Measurements from ENCODE around the gene ITGA11.

ITGA11 gene

GRCh38 chr15:68353421-68354135 is 78.4 kb downstream of the ITGA11 start:
- Histone ChIP-seq H3K4me3 (ENCODE audit: low read depth, low read length) (no peak overlapping the region), H3K27me3 (replicated peaks) (no peaks in the 10 kb centered on the region), H3K27ac (peak overlapping the region; percentile 97), H3K36me3 (replicated peaks) (peaks cover 46% of the 10 kb centered on the region)
- DNase-seq, result no peak
- TF ChIP-seq, protein P1, sequence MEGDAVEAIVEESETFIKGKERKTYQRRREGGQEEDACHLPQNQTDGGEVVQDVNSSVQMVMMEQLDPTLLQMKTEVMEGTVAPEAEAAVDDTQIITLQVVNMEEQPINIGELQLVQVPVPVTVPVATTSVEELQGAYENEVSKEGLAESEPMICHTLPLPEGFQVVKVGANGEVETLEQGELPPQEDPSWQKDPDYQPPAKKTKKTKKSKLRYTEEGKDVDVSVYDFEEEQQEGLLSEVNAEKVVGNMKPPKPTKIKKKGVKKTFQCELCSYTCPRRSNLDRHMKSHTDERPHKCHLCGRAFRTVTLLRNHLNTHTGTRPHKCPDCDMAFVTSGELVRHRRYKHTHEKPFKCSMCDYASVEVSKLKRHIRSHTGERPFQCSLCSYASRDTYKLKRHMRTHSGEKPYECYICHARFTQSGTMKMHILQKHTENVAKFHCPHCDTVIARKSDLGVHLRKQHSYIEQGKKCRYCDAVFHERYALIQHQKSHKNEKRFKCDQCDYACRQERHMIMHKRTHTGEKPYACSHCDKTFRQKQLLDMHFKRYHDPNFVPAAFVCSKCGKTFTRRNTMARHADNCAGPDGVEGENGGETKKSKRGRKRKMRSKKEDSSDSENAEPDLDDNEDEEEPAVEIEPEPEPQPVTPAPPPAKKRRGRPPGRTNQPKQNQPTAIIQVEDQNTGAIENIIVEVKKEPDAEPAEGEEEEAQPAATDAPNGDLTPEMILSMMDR (IDR thresholded peaks at IDR 0.05; ENCODE audit: low read depth, low read length, missing control alignments), result no peak
- in situ Hi-C loops (cut with HindIII; ENCODE audit: low pct_ligation_motif_present, low sequenced_read_pairs), result no loop called here

DNA sequence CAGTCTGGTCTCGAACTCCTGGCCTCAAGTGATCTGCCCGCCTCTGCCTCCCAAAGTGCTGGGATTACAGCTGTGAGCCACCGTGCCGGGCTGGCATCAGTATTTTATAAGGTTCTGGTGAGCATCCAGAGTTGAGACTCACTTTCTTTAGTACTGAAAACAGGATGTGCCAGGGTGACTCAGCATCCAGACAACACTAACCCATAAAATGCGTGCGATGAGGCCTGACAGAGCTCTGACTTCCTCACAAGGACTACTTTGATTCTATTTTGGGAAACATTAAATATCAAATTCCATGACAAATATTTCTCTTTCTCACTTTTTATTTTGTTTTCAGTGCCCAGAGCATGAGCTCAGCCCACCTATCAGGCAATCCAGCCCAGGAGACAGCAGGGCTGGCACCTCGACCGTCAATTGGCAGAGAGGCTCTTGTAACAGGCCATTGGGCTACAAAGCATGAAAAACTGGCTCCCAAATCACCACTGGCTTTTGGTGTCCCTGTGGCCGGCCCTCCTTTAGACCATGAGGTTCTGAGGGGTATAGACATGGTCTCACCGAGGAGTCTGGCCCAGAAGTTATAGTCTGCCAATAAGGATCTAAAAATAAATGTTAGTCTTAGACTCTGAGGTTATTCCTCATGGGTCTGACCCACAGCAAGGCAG is 79.4 kb downstream of the ITGA11 start:
- in situ Hi-C loops (cut with HindIII; ENCODE audit: low pct_ligation_motif_present, low sequenced_read_pairs), result no loop called here
- H3K4me3 ChIP-seq (ENCODE audit: low read depth, low read length), result no peak overlapping the region
- H3K27me3 ChIP-seq (replicated peaks), result no peaks in the 10 kb centered on the region
- peak; percentile 96 for DNase-seq
- TF ChIP-seq, protein P1 (IDR thresholded peaks at IDR 0.05; ENCODE audit: low read depth, low read length, missing control alignments), result no peak
- H3K36me3 ChIP-seq (replicated peaks), result peaks cover 52% of the 10 kb centered on the region
- peak overlapping the region; percentile 97 for H3K27ac ChIP-seq

GRCh38 chr15:68349151-68349550 is 82.8 kb downstream of the ITGA11 start:
- Histone ChIP-seq H3K27me3 (replicated peaks) (no peaks in the 10 kb centered on the region), H3K27ac (no peak overlapping the region), H3K36me3 (replicated peaks) (peaks cover 69% of the 10 kb centered on the region), H3K4me3 (ENCODE audit: low read depth, low read length) (no peak overlapping the region)
- no peak for DNase-seq
- in situ Hi-C loops (cut with HindIII; ENCODE audit: low pct_ligation_motif_present, low sequenced_read_pairs), result no loop called here
- TF ChIP-seq, protein P1 (IDR thresholded peaks at IDR 0.05; ENCODE audit: low read depth, low read length, missing control alignments), result no peak

DNA sequence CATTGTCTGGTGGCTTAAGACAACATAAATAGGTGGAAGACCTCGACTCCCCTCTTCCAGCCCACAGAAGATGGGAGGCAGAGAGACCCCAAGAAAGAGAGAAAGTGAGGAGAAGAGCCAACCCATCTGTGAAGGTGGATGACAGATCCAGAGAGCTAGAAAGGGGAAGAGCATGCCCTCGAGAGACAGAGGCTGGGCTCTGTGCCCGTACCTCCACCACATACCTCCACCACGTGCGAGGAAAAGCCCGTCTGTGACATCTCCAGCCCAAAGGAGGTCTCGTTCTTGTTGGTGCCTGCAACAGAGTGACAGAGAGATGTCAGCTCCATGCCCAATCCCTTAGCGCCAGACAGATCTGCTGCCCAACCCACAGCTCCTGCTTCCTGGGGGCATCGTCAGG is 83.4 kb downstream of the ITGA11 start:
- no peaks in the 10 kb centered on the region for H3K27me3 ChIP-seq (replicated peaks)
- H3K36me3 ChIP-seq (replicated peaks), result peaks cover 70% of the 10 kb centered on the region
- in situ Hi-C loops (cut with HindIII; ENCODE audit: low pct_ligation_motif_present, low sequenced_read_pairs), result no loop called here
- DNase-seq, result no peak
- no peak overlapping the region for H3K4me3 ChIP-seq (ENCODE audit: low read depth, low read length)
- TF ChIP-seq, protein P1 (IDR thresholded peaks at IDR 0.05; ENCODE audit: low read depth, low read length, missing control alignments), result no peak
- no peak overlapping the region for H3K27ac ChIP-seq

DNA sequence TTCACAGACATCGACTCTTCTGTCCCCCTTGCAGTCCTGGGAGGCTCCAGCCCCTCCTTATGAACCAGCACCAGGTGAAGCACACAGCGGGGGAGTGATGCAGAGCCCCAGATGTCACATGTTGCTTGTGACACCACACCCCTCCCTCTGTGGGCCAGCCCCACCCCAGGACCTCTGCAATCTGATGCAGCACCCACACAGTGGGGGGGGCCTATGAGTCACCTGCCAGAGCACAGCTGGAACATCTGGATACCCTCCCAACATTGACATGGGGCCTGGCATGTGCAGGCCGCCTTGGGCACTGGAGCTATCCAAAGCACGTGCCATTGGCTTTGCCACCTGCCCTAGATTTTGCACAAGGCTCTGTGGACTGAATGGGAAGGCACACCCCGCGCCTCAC is 83.9 kb downstream of the ITGA11 start:
- H3K27ac ChIP-seq, result peak overlapping the region; percentile 45
- no peaks in the 10 kb centered on the region for H3K27me3 ChIP-seq (replicated peaks)
- peaks cover 75% of the 10 kb centered on the region for H3K36me3 ChIP-seq (replicated peaks)
- in situ Hi-C loops (cut with HindIII; ENCODE audit: low pct_ligation_motif_present, low sequenced_read_pairs), result no loop called here
- no peak for DNase-seq
- no peak overlapping the region for H3K4me3 ChIP-seq (ENCODE audit: low read depth, low read length)
- TF ChIP-seq, protein P1 (IDR thresholded peaks at IDR 0.05; ENCODE audit: low read depth, low read length, missing control alignments), result no peak

All from brain microvascular endothelial cell (primary cell).